NT2/D1 (cell line): Measurements from ENCODE around the gene PRDX6.
"Not testable (repeated sequence)": the region's sequence is repeated elsewhere in the genome, so short reads cannot be mapped to it uniquely, and the experiment has no call there.

Source experiments
- DNase-seq: peaks from one replicate; pipeline ENCODE4 v3.0.0-alpha.2; 2011; ENCODE audit warnings: low read depth, low spot score
- H3K27me3 ChIP-seq: 2 replicates; pipeline ENCODE4 v1.6.0; 2011; ENCODE audit warnings: mild to moderate bottlenecking; ENCODE audit not compliant: insufficient read length, insufficient read depth
- H3K36me3 ChIP-seq: 2 replicates; pipeline ENCODE4 v1.6.1; 2011; ENCODE audit warnings: mild to moderate bottlenecking, low read length, mixed read lengths; ENCODE audit not compliant: insufficient read depth, insufficient read length
- H3K4me1 ChIP-seq: 2 replicates; pipeline ENCODE4 v1.5.1; 2011; ENCODE audit not compliant: insufficient read depth, insufficient read length
- H3K4me3 ChIP-seq: 2 replicates; pipeline ENCODE4 v1.5.1; 2011; ENCODE audit warnings: low read depth; ENCODE audit not compliant: insufficient read length
- H3K9ac ChIP-seq: 2 replicates; pipeline ENCODE4 v1.6.0; 2011; ENCODE audit warnings: low read depth; ENCODE audit not compliant: insufficient read length
- H3K9me3 ChIP-seq: 2 replicates; pipeline ENCODE4 v1.5.1; 2011; ENCODE audit warnings: mild to moderate bottlenecking, low read length; ENCODE audit not compliant: insufficient read depth
- SUZ12 ChIP-seq: IDR thresholded peaks from 2 replicates; pipeline ENCODE4 v1.6.1; 2011; ENCODE audit not compliant: insufficient read length, insufficient read depth; ENCODE audit errors: extremely low read depth
- YY1 ChIP-seq: IDR thresholded peaks from 2 replicates; pipeline ENCODE4 v1.6.1; 2011; ENCODE audit not compliant: insufficient read length, insufficient read depth
- ZNF274 ChIP-seq: IDR thresholded peaks from 2 replicates; pipeline ENCODE4 v1.6.1; 2011; ENCODE audit warnings: mild to moderate bottlenecking, low read depth, low read length

PRDX6 gene

DNA sequence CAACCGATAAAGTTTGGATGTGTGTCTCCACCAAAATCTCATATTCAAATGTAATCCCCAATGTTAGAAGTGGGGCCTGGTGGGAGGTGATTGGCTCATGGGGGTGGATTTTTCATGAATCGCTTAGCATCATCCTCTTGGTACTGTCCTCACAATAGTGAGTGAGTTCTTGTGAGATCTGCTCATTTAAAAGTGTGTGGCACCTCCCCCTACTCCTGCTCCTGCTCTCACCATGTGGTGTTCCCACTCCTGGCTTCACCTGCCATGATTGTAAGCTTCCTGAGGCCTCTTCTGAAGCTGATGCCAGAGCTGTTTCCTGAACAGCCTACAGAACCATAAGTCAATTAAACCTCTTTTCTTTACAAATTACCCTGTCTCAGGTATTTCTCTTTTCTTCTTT, 28.2 kb upstream of the PRDX6 start:
- Histone ChIP-seq H3K9ac (no peak overlapping the region), H3K9me3 (peaks cover 36% of the 10 kb centered on the region), H3K27me3 (no peaks in the 10 kb centered on the region), H3K36me3 (no peaks in the 10 kb centered on the region), H3K4me1 (peaks cover 3% of the 10 kb centered on the region), H3K4me3 (no peak overlapping the region)
- no peak for DNase-seq
- TF ChIP-seq ZNF274 (no peak), YY1 (no peak), SUZ12 (no peak)

DNA sequence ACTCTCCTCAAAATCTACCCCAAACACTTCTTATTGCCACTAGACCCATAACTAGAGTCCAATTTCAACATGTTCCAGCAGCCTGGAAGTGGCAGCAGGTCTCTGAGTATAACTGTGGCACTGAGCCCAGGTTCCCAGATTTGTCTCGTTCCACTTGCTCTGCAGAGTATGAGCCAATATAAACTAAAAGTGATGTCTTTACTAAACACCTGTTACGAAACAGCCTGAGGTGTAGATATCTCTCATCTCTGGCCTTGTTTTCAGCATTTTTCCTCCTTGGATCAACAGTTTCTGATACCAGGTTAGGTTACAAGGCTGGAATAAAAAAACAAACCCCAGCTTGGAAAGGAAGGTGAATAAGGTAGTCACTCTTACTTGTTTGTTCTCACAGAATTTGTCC, 25.2 kb upstream of the PRDX6 start:
- Histone ChIP-seq H3K4me3 (no peak overlapping the region), H3K27me3 (no peaks in the 10 kb centered on the region), H3K9ac (no peak overlapping the region), H3K4me1 (peaks cover 3% of the 10 kb centered on the region), H3K36me3 (no peaks in the 10 kb centered on the region), H3K9me3 (peaks cover 21% of the 10 kb centered on the region)
- TF ChIP-seq YY1, result no peak
- TF ChIP-seq ZNF274, result no peak
- no peak for TF ChIP-seq SUZ12
- no peak for DNase-seq

DNA sequence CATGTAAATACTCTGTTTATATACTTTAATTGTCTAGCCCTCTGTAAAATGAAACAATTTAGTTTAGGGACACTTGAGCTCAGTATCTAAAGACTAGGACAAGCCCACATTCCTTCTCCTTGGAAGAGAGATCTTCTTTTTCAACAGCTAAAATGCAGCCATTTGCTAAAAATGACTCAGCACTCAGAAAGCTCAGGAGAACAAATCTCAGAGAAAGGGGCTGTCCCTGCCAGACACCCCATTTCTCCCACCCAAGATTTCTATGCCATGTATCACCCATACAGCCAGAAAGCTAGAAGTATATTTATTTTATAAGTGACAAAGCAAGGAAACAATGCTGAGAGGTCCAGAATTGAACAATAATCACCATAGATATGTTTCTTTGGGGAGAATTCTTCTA, 23.2 kb upstream of the PRDX6 start:
- Histone ChIP-seq H3K9ac (no peak overlapping the region), H3K36me3 (no peaks in the 10 kb centered on the region), H3K4me1 (peaks cover 2% of the 10 kb centered on the region), H3K27me3 (no peaks in the 10 kb centered on the region), H3K4me3 (no peak overlapping the region), H3K9me3 (peaks cover 6% of the 10 kb centered on the region; the same call in 1 of the 2 replicates)
- no peak for DNase-seq
- TF ChIP-seq SUZ12 (no peak), ZNF274 (no peak), YY1 (no peak)

DNA sequence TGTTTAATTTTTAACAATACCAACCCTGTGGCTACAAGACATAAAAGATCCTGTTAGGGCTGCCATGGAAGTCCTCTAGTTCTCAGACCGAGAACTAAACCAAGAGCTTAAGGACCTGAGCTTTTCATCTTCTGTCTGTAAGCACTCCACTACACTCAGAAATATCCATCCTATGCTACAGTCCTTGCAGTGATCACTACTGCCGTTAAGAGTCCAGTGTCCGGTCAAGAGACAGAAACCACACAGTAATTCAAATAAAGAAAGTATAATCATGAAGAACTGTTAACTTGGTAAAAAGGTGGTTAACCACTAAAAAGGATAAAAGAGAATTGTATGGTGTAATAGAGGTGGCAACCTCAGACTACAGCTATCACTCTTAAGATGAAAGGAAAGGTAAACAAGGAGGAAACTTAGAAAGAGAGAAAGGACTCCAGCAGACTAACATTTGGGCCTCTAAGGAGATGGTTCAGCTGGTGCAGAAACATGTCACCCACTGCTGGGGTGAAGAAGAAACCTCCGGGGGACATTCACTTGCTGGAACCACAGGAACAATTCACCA, 22.1 kb upstream of the PRDX6 start:
- H3K4me1 ChIP-seq, result no peaks in the 10 kb centered on the region
- DNase-seq, result no peak
- TF ChIP-seq SUZ12 (no peak), ZNF274 (no peak), YY1 (no peak)
- no peak overlapping the region for H3K9ac ChIP-seq
- no peaks in the 10 kb centered on the region for H3K27me3 ChIP-seq
- peaks cover 6% of the 10 kb centered on the region; the same call in 1 of the 2 replicates for H3K9me3 ChIP-seq
- peaks cover 5% of the 10 kb centered on the region for H3K36me3 ChIP-seq
- H3K4me3 ChIP-seq, result no peak overlapping the region

DNA sequence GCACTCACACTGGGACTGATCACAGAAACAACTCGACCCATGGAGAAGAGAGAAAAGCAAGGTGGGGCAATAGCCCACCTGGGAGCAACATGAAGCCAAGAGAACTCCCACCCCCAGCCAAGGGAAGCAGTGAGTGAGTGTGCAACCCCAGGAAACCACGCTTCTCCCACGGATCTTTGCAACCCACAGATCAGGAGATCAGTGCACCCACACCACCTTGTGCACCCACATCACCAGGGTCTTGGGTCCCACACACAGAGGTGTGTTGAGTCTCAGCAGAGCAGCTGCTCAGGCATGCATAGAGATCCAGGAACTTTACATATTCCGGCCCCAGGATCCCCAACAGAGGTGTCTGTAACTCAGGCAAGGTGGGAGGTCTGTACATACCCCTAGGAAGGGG, 17.2 kb upstream of the PRDX6 start:
- Histone ChIP-seq H3K36me3 (peaks cover 24% of the 10 kb centered on the region), H3K9ac (no peak overlapping the region), H3K27me3 (no peaks in the 10 kb centered on the region), H3K9me3 (peaks cover 34% of the 10 kb centered on the region), H3K4me1 (peaks cover 4% of the 10 kb centered on the region), H3K4me3 (no peak overlapping the region)
- TF ChIP-seq ZNF274 (no peak), SUZ12 (no peak), YY1 (no peak)
- DNase-seq, result no peak

DNA sequence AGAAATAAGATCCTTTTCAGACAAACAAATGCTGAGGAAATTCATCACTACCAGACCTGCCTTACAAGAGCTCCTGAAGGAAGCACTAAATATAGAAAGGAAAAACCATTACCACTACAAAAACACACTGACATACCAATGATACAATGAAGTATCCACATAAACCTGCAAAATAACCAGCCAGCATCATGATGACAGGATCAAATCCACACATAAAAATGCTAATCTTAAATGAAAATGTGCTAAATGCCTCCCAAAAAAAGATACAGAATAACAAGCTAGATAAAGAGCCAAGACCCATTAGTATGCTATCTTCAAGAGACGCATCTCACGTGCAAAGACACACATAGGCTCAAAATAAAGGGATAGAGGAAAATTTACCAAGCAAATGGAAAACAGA, 14.5 kb upstream of the PRDX6 start:
- not testable (repeated sequence) for H3K27me3 ChIP-seq
- peaks cover 49% of the 10 kb centered on the region for H3K9me3 ChIP-seq
- peaks cover 28% of the 10 kb centered on the region for H3K36me3 ChIP-seq

DNA sequence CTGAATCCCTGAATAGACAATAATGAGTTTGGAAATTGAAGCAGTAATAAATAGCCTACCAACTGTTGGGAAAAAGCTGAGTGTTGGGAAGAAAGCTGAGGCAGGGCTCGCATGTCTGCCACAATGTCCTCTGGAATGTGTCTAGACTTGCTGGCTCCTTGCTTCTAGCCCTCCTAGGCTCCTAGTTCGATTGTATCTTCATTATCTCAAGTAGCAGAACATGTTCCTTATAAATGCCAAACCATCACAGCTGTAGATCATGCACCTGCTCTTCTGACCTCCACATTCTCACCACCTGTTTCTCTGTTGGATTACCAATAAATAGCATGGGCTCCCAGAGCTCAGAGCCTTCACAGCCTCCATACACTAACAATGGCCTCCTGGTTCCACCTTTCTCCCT, 12.9 kb upstream of the PRDX6 start:
- H3K9ac ChIP-seq, H3K27me3 ChIP-seq, H3K4me3 ChIP-seq, DNase-seq, H3K4me1 ChIP-seq: not testable (repeated sequence)
- peaks cover 59% of the 10 kb centered on the region for H3K9me3 ChIP-seq
- peaks cover 28% of the 10 kb centered on the region for H3K36me3 ChIP-seq

More for the DNA sequence above, 14.5 kb upstream of the PRDX6 start:
- DNase-seq, H3K9ac ChIP-seq, H3K4me1 ChIP-seq, H3K4me3 ChIP-seq: not testable (repeated sequence)

DNA sequence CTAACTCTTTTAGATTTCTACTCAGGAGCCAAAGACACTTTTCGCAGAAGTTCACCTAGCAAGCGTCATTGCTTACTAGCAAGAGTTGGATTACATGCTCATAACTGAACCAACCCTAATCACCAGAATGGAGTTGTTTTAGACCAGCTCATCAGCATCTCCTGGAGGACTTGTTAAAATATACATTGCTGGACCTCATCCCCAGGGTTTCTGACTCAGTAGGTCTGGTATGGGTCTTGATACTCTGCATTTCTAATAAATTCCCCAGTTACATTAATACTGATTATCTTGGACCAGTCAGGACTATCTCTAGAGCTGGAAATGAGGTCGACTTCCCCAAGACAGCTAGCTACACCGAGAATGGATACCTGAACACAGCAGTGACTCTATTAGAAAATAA, 9.7 kb upstream of the PRDX6 start:
- Histone ChIP-seq H3K36me3 (peaks cover 7% of the 10 kb centered on the region), H3K9ac (no peak overlapping the region), H3K27me3 (no peaks in the 10 kb centered on the region), H3K9me3 (peaks cover 70% of the 10 kb centered on the region), H3K4me3 (no peak overlapping the region), H3K4me1 (no peaks in the 10 kb centered on the region)
- TF ChIP-seq ZNF274 (no peak), YY1 (no peak), SUZ12 (no peak)
- DNase-seq, result no peak
